ENCODE measurements around the gene GAREM1.

DNA sequence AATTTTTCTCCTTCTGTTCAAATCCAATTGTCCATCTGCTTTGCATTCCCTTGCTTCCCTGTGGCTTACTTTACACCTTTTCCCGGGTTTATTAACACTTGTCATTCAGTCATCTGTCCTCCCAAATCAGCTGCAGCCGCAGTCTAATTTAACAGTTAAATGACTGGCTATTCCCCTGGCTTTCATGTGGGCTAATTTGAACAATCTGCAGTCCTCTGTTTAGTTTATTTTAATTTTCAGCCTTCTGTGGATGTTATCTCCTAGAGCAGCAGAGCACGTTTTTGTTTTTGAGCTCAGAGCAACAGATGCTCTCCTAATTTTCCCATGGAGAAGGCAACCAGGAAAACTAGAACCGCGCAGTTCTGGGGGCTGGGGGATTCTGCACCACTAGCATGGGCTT is 225.8 kb downstream of the GAREM1 start:
- TF ChIP-seq, protein P1, sequence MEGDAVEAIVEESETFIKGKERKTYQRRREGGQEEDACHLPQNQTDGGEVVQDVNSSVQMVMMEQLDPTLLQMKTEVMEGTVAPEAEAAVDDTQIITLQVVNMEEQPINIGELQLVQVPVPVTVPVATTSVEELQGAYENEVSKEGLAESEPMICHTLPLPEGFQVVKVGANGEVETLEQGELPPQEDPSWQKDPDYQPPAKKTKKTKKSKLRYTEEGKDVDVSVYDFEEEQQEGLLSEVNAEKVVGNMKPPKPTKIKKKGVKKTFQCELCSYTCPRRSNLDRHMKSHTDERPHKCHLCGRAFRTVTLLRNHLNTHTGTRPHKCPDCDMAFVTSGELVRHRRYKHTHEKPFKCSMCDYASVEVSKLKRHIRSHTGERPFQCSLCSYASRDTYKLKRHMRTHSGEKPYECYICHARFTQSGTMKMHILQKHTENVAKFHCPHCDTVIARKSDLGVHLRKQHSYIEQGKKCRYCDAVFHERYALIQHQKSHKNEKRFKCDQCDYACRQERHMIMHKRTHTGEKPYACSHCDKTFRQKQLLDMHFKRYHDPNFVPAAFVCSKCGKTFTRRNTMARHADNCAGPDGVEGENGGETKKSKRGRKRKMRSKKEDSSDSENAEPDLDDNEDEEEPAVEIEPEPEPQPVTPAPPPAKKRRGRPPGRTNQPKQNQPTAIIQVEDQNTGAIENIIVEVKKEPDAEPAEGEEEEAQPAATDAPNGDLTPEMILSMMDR (IDR thresholded peaks at IDR 0.05) = no peak
- no peak for TF ChIP-seq POLR2A (IDR thresholded peaks at IDR 0.05)
